IPS-20b (cell line): Measurements from ENCODE around the gene MTFR1L.
"Not testable (repeated sequence)": the region's sequence is repeated elsewhere in the genome, so short reads cannot be mapped to it uniquely, and the experiment has no call there.

Source experiments
- H3K27ac ChIP-seq: one replicate; pipeline ENCODE4 v1.5.1; 2013; ENCODE audit warnings: low read length
- H3K27me3 ChIP-seq: 2 replicates; pipeline ENCODE4 v1.6.1; 2013; ENCODE audit warnings: mild to moderate bottlenecking, low read length, inconsistent platforms; ENCODE audit not compliant: insufficient read depth
- H3K36me3 ChIP-seq: 2 replicates; pipeline ENCODE4 v1.6.1; 2013; ENCODE audit warnings: low read depth, mild to moderate bottlenecking, inconsistent platforms, low read length, moderate library complexity; ENCODE audit not compliant: insufficient read depth
- H3K4me1 ChIP-seq: 2 replicates; pipeline ENCODE4 v1.6.1; 2013; ENCODE audit warnings: mild to moderate bottlenecking, control low read depth, inconsistent platforms, low read length, moderate library complexity; ENCODE audit not compliant: insufficient read depth
- H3K4me3 ChIP-seq: 2 replicates; pipeline ENCODE4 v1.5.1; 2013; ENCODE audit warnings: mild to moderate bottlenecking, low read length, inconsistent platforms
- H3K9ac ChIP-seq: 2 replicates; pipeline ENCODE4 v1.6.1; 2013; ENCODE audit warnings: low read depth, mild to moderate bottlenecking, inconsistent platforms, low read length, moderate library complexity
- H3K9me3 ChIP-seq: 2 replicates; pipeline ENCODE4 v1.6.1; 2013; ENCODE audit warnings: mild to moderate bottlenecking, low read depth, low read length, inconsistent platforms; ENCODE audit not compliant: insufficient read depth

Gene MTFR1L

DNA sequence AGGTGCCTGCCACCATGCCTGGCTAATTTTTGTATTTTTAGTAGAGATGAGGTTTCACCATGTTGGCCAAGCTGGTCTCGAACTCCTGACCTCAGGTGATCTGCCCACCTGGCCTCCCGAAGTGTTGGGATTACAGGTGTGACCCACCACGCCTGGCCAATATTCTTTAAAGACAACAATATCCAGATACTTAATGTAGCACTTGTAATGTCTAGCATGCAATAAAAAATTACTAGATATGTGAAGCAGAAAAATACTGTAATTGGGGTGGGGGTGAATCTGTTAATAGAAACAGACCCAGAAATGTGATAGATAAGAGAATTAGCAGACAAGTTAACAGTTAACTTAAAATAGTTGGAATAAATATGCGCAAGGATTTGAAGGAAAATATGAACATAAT lies 20.1 kb downstream of the MTFR1L start:
- not testable (repeated sequence) for H3K27ac ChIP-seq, H3K27me3 ChIP-seq, H3K4me1 ChIP-seq, H3K9ac ChIP-seq, H3K9me3 ChIP-seq, H3K4me3 ChIP-seq
- H3K36me3 ChIP-seq: peaks cover 24% of the 10 kb centered on the region

DNA sequence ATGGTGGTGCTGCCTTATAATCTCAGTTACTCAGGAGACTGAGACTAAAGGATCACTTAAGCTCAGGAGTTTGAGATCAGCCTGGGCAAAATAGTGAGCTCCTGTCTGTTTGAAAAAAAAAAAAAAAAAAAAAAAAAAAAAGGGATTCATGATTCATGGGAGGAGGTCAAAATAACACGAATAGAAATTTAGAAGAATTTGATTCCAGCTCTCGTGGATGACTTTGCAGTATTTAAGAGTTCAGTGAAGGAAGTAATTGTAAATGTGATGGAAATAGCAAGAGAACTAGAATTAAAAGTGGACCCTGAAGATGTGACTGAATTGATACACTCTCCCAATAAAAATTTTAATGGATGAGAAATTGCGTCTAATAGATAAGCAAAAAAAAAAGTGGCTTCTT lies 23.7 kb downstream of the MTFR1L start:
- Histone ChIP-seq H3K9me3 (no peaks in the 10 kb centered on the region), H3K9ac (no peak overlapping the region), H3K4me1 (no peaks in the 10 kb centered on the region), H3K27ac (no peak overlapping the region), H3K27me3 (no peaks in the 10 kb centered on the region), H3K4me3 (no peak overlapping the region), H3K36me3 (no peaks in the 10 kb centered on the region)

DNA sequence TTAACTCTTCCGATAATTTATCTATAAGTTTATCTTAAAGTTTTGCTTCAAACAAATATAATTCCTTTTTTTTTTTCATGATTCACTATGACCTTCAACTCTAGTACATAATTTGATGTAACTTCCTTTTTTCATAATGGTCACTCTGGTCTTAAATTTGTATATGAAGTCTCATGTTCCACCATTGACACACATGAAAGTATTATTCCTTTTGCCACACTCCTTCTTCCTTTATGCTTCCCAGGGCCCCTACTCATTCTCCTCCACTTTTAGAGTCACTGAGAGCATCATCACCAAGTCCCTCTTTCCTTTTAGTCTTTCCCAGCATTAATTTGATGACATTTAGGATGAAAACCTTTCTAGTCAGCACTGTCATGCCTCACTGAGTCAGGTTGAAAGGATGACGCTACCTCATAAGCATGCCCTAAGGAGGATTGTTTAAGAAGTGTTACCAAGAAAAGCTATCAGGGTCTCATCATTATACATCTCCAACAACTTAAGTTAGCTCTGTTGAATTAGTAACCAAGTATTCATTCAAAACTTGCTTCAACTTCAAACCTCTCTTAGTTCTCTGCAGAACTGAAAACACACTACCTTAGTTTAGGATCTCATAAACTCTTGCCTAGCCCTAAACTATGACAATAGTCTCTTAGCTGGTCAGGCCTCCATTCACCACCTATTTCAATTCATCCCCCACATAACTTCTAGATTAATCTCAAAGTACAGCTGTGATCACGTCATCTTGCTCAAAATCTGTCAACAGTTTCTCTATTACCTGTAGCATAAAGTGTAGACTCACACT lies 25.0 kb downstream of the MTFR1L start:
- H3K36me3 ChIP-seq: no peaks in the 10 kb centered on the region
- no peak overlapping the region for H3K4me3 ChIP-seq
- H3K9ac ChIP-seq: no peak overlapping the region
- no peaks in the 10 kb centered on the region for H3K4me1 ChIP-seq
- H3K27ac ChIP-seq: no peak overlapping the region
- no peaks in the 10 kb centered on the region for H3K9me3 ChIP-seq
- no peaks in the 10 kb centered on the region for H3K27me3 ChIP-seq

DNA sequence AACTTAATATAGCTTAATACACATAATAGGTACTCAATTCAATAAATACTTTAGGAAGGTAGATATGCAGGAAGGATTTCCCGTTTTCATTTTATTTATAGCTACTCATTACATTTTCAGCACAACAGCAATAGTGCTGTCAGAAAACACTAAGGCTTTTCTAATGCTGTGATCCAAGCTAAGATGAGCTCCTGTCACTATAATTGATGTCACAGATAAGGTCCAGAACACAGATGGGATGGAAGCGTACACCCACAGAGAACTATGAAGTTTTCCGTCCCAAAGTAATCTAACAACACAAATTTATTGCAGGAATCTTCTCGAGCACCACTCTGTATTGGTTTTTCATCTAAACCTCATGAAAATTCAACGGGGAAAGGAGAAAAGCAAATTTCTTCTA lies 25.9 kb downstream of the MTFR1L start:
- H3K36me3 ChIP-seq: no peaks in the 10 kb centered on the region
- no peaks in the 10 kb centered on the region for H3K4me1 ChIP-seq
- no peaks in the 10 kb centered on the region for H3K27me3 ChIP-seq
- no peak overlapping the region for H3K4me3 ChIP-seq
- H3K9ac ChIP-seq: no peak overlapping the region
- no peaks in the 10 kb centered on the region for H3K9me3 ChIP-seq
- no peak overlapping the region for H3K27ac ChIP-seq

DNA sequence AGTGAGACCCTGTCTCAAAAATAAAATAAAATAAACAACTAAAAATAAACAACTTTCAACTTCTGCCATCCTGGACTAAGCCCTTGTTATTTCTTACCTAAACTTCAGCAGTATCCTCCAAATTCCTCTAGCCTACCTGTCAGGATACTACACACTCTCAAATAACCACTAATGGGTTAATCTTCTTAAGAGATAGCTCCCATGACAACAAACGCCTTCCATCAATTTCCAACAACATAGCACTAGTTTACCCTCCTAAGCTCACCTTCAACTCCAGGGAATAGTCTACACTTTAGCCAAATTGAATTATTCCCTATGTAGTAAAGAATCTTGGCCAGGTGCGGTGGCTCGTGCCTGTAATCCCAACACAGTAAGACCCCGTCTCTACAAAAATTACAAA lies 28.2 kb downstream of the MTFR1L start:
- no peak overlapping the region for H3K27ac ChIP-seq

DNA sequence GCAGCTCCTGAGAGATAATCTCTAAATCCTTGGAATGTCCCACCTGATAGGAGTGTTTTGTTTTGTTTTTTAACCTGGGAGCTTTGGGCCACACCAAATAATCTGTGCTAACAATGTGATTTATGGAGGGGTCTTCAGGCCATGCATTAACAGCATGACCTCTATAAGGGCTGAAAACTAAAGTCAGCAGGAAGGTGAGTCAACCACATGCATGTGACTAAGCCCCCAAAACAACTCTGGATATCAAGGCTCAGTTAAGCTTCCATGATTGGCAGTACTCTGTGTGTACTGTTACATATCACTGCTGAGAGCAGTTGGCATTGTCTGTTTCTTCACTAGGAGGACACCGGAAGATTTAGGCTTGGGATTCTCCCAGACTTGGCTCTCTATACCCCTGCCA lies 28.8 kb downstream of the MTFR1L start:
- Histone ChIP-seq H3K9ac (no peak overlapping the region), H3K27ac (no peak overlapping the region), H3K9me3 (no peaks in the 10 kb centered on the region), H3K4me1 (no peaks in the 10 kb centered on the region), H3K4me3 (no peak overlapping the region), H3K36me3 (no peaks in the 10 kb centered on the region), H3K27me3 (no peaks in the 10 kb centered on the region)

More for the DNA sequence above, 28.2 kb downstream of the MTFR1L start:
- Histone ChIP-seq H3K4me1 (no peaks in the 10 kb centered on the region), H3K9me3 (no peaks in the 10 kb centered on the region), H3K36me3 (no peaks in the 10 kb centered on the region), H3K4me3 (no peak overlapping the region), H3K9ac (no peak overlapping the region), H3K27me3 (no peaks in the 10 kb centered on the region)

DNA sequence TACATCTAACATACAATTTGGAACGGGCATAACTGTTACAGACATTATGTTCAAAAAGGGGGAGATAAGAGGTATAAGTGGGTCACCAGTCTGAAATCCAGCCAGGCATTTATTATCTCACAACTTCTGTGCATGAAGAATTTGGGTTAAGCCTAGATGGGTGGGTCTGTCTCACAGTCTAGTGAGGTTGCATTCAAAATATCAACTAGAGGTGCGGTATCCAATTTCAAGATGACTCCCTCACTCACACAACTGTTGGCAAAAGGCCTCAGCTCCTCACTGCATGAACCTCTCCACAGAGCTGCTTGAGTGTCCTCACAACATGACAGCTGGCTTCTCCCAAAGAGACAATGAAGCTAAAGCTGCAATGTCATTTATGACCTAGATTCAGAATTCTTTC lies 34.8 kb downstream of the MTFR1L start:
- Histone ChIP-seq H3K27me3 (no peaks in the 10 kb centered on the region), H3K27ac (no peak overlapping the region), H3K9me3 (no peaks in the 10 kb centered on the region)

DNA sequence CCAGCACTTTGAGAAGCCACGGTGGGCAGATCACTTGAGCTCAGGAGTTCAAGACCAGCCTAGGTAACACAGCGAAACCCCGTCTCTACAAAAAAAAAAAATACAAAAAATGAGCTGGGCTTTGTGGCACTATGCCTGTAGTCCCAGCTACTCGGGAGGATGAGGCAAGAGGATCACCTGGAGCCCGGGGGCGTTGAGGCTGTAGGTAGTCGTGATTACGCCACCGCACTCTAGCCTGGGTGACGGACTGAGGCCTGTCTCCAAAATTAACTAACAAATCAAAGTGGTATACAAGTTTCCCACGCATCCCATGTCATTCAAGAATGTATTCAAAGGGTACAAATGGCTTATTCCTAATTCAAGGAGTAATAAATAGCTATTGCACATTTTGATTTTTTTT lies 37.1 kb downstream of the MTFR1L start:
- Histone ChIP-seq H3K9me3 (no peaks in the 10 kb centered on the region), H3K4me1 (no peaks in the 10 kb centered on the region), H3K27me3 (no peaks in the 10 kb centered on the region), H3K36me3 (no peaks in the 10 kb centered on the region), H3K27ac (no peak overlapping the region), H3K4me3 (no peak overlapping the region), H3K9ac (no peak overlapping the region)

More for the DNA sequence above, 34.8 kb downstream of the MTFR1L start:
- Histone ChIP-seq H3K9ac (no peak overlapping the region), H3K4me3 (no peak overlapping the region), H3K36me3 (no peaks in the 10 kb centered on the region), H3K4me1 (no peaks in the 10 kb centered on the region)

DNA sequence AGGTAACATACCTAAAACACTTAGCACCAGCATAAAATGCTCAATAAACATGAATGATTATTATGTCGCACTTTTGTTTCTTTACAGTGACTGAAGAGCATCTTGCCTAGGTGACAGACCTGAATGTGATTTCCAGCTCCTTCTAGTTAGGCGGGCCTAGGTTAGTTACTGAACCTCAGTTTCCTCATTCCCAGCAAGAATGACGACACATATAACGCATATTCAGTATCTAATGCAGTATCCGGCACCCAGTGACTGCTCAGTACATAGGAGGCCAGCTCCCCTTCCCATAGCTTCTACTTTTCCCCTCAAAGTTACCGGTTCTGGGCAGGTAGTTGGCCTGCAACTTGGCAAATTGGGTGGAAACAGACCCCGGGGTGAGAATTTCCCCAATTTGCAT lies 38.7 kb downstream of the MTFR1L start:
- peak overlapping the region; percentile 95 for H3K9ac ChIP-seq
- H3K36me3 ChIP-seq: no peaks in the 10 kb centered on the region
- no peaks in the 10 kb centered on the region for H3K27me3 ChIP-seq
- H3K27ac ChIP-seq: no peak overlapping the region
- H3K4me1 ChIP-seq: no peaks in the 10 kb centered on the region
- H3K9me3 ChIP-seq: no peaks in the 10 kb centered on the region
- peak overlapping the region; percentile 91 for H3K4me3 ChIP-seq

DNA sequence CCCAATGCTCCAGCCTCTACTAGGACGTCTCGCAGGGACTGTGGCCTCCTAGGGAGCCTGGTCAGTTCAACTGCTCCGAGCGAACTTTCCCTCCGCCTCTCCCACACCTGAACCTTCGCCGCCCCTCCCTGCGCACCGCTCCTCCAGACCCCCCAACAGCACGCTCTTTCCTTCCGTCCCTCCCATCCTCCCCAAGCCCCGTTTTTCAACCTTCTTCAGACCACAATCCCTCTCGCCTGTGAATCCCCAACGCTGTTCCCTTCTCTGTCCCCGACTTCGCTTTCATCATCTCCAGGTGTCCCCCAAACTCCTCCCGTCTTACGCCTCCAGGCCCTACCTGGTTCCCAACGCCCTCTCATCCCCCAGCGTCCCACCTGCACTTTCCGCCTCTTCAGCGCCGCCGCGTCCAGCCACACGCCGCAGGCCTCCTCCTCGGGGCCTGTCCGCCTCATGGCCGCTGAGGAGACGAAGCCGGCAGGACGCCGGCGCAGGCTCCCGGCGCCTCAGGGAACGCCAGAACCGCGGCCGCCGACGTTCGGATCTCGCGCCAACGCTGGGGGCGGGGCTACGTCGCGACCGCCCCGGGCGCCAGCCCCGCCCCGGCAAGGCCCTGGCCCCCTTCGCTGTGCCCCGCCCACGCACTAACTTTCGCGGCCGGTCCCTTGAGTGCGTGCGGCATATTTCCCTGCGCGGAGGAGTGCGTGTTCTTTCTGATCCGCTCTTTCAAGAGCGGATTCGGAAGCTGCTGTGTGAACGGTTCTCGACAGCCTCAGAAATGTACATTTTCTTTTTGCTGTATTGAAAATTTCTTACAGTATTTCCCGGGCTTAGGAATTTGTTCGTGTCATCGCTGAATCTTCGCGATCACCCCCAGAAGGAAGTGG lies 39.4 kb downstream of the MTFR1L start, which contains the start of gene AUNIP:
AUNIP (minus strand) TSS at position 552 of the 884 bp plus-strand sequence; CDS start at position 452, 100 bp downstream.
- Histone ChIP-seq H3K9me3 (no peaks in the 10 kb centered on the region), H3K36me3 (no peaks in the 10 kb centered on the region), H3K4me3 (peak within 1 kb of the TSS; percentile 91), H3K9ac (peak within 1 kb of the TSS; percentile 95), H3K4me1 (no peaks in the 10 kb centered on the region), H3K27me3 (no peaks in the 10 kb centered on the region), H3K27ac (peak within 1 kb of the TSS; percentile 31)

DNA sequence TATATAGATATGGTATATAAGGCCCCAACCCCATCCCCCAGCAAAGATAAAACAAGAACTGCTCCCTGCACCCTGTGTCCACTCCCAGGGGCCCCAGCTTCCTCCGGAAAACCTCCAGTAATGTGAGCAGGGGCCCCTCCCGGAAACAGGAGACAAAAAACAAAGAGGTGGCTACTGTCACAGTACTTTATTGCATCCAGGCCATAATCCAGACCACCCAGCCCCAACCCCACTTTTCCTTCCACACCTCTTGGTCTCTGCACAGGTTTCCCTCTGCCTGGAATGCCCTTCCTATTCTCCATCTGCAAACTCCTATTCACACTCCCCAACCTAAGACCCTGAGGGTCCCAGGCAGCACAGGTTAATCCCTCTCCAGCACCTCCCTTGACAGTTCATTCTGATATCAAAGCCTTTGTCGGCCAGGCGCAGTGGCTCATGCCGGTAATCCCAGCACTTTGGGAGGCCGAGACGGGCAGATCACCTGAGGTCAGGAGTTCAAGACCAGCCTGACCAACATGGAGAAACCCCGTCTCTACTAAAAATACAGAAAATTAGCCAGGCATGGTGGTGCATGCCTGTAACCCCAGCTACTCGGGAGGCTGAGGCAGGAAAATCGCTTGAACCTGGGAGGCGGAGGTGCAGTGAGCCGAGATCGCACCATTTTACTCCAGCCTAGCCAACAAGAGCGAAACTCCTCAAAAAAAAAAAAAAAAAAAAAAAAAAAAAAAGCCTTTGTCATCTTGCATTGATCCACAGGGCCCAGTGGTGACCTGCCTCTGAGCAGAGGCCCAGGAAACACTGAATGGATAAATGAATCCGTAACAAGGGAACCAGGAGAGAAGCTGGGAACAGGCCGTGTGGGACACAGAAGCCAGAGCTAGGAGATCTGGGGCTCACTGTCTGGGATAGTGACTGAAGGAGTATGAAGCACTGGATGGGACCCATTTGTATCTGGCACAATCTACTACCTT lies 41.8 kb downstream of the MTFR1L start:
- Histone ChIP-seq H3K27ac (no peak overlapping the region), H3K9ac (no peak overlapping the region), H3K27me3 (no peaks in the 10 kb centered on the region), H3K36me3 (no peaks in the 10 kb centered on the region), H3K9me3 (no peaks in the 10 kb centered on the region), H3K4me3 (no peak overlapping the region), H3K4me1 (no peaks in the 10 kb centered on the region)
